GM19035 (cell line): ENCODE data around the gene KLHDC4.

ENCODE experiments used
- ATAC-seq: cut with Tn5 transposase; IDR thresholded peaks from one replicate; pipeline ENCODE4 v1.9.1; 2021; ENCODE audit not compliant: unreplicated experiment

KLHDC4 gene

GRCh38 chr16:87662254-87663204 is 103.3 kb downstream of the KLHDC4 start:
- ATAC-seq, result no peak

- ATAC-seq, result no peak
Observed at GRCh38 chr16:87661561-87661960, 104.2 kb downstream of the KLHDC4 start.

DNA sequence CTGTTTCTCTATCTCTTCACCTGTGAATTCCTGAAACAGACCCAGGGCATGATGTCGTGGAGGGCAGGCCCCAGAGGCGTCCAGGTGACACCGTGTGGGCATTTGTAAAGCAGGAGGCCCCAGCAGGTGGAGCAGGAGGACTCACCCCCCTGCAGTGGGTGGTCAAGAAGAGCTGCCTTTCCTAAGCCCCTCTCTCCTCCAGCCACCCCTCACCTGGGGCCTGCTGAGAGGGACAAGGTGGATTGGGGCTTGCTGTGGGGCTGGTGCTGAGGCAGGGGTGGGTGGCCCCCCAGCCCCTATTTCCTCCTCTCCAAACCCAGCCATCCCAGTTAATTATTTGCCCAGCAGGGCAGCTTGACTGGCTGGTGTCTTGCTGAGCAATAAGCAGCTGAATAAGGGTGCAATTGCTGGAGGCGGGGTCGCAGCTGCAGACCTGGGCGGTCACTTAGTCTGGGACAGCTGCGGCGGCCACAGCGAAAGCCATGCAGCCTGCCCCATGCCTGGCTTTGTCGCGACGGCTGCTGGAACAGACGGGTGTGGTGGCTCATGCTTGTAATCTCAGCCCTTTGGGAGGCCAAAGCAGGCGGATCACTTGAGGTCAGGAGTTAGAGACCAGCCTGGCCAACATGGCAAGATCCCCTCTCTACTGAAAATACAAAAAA is 107.1 kb downstream of the KLHDC4 start:
- ATAC-seq, result no peak
